GM18858 (cell line): ENCODE measurements around the gene NRCAM.
A peak's percentile ranks its signal among the peaks of the same experiment; 100 is the strongest.

Source experiments
- ATAC-seq: cut with Tn5 transposase; IDR thresholded peaks from one replicate; pipeline ENCODE4 v1.9.1; 2021; ENCODE audit not compliant: unreplicated experiment

NRCAM gene

GRCh38 chr7:108427766-108428165 is 28.5 kb downstream of the NRCAM start:
- no peak for ATAC-seq

DNA sequence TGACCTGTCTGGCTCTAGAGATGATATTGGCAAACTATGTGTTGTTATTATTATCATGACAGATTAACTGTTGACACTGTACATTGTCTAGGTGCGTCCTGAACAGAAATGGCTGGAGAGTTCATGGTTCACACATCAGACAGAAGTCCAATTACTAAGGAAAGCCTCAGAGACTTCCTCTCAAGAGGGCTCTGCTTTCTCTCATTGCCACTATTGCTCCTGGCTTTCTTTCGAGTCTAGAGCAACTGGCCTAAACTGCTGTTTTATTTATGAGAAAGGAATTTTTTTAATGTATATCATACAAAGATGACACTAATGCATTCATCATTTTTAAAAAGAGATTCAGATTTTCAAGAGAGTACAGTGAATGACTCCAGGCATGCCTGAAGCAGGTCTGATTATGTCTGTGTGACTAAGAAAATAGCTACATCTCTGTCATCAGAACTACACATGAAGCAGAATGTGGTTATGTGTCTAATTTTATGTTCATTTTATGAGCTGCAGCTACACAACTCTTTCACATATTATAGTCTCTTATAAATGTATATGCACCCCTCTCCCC is 30.4 kb downstream of the NRCAM start:
- ATAC-seq = no peak

- no peak for ATAC-seq
Measured at GRCh38 chr7:108424013-108424412, 32.2 kb downstream of the NRCAM start.

GRCh38 chr7:108423089-108423989 is 32.9 kb downstream of the NRCAM start:
- no peak for ATAC-seq

GRCh38 chr7:108421720-108422331 is 34.4 kb downstream of the NRCAM start:
- ATAC-seq = no peak

DNA sequence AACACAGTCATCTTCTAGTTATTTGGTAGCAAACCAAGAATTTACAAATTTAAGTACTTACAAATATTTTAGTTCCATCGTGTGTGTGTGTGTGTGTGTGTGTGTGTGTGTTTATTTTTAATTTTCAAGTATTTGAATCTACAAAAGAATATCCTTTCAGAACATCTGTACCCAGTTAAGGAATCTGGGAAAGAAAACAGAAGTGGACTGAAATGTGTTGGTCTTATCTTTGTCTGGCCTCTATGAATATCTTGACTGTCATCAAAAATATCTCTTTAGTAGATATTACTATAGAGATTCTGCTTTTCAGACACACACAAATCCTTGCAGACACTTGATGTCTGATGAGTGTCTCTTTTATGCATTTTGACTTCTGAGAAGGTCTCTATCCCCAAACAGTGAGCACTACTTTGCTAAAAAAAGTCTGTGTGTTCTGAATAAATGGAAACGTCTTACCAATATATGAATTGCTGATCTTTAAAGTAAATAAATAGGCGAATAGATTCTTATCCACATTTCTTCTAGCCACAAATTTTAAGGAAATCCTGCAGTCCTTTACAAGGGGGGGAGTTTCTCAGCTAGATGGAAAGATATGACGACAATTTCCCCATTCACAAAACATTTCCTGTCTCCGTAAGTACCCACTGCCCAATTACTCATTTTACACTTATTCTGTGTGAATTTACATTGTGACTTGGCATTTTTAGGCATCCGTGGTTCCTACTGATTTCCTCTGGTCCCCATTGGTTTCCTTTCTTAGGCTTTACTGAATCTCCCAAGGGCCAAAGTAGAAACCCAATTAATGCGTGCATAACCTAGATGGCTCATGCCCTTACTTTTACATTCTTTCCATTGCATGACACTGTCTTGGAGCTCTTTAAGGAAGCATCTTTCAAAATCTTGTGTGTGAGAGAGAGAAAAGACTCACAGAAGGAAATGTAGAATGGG is 36.0 kb downstream of the NRCAM start:
- no peak for ATAC-seq

GRCh38 chr7:108418946-108419345 is 37.3 kb downstream of the NRCAM start:
- no peak for ATAC-seq

DNA sequence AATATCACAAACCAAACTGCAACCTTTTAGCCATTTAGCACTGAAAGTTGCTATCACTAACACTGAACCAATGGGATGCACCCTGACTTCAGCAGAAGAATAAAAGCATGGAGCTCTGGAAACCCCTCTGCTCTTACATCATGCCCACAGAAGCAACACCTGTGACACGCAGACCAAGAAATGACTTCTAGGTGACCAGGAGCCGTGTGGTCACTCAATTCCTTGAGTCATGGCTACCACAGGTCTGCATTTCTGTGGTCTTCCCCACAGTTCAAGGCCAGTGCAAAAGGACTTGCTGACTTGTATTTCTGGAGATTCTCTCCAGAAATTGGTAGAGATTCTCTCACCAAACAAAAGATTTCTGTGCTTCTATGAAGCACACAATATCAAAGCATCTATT is 38.3 kb downstream of the NRCAM start:
- no peak for ATAC-seq

DNA sequence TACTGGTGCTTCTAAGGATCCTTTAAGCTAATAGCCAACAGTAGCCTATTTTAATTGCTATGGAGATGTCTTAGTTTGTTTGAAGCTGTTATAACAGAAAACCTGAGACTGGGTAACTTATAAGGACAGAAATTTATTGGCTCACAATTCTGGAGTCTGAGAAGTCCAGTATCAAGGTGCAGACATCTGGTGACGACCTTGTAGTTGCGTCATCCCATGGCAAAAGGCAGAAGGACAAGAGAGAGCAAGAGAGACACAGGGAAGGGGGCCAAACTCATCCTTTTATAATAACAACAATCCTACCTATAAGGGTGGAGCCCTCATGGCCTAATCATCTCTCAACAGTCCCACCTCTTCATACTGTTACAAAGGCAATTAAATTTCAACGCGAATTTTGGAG is 39.1 kb downstream of the NRCAM start:
- no peak for ATAC-seq

GRCh38 chr7:108415821-108416536 is 40.3 kb downstream of the NRCAM start:
- peak; percentile 92 for ATAC-seq

DNA sequence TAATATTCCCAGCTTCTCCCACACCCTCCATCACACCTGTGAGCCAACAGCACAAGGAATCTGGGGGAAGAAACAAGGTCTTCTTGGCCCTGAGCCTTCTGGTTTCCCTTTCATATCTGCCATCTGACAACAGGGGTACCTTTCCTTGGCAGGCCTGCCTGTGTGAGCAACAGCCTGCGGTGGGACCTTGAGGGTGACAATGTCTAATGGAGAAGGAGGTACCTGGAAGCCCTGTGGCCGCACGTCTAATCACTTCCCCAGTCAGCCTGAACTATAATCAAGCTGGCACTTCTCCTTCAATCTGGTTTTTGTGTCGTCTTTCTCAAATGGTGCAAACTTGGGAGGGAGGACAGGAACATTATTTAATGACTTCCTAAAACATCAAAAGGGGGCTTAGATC is 41.2 kb downstream of the NRCAM start:
- no peak for ATAC-seq

GRCh38 chr7:108413782-108414492 is 42.3 kb downstream of the NRCAM start:
- no peak for ATAC-seq

DNA sequence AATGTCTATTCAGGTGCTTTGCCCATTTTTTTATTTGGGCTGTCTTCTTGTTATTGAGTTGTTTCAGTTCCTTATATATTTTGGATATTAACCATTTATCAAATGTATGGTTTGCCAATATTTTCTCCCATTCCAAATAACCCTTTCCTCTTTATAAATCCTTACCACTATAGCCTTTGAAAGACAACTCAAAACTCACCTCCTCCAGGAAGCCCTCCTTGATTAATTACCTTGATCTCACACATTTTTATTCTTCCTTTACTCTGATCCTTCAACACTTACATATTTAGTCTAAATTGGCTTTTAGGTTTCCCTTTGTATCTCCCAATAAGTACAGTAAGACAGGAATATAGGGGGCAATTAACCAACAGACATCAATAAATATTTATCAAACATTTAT is 42.9 kb downstream of the NRCAM start:
- ATAC-seq = no peak

GRCh38 chr7:108409146-108409545 is 47.1 kb downstream of the NRCAM start:
- no peak for ATAC-seq

DNA sequence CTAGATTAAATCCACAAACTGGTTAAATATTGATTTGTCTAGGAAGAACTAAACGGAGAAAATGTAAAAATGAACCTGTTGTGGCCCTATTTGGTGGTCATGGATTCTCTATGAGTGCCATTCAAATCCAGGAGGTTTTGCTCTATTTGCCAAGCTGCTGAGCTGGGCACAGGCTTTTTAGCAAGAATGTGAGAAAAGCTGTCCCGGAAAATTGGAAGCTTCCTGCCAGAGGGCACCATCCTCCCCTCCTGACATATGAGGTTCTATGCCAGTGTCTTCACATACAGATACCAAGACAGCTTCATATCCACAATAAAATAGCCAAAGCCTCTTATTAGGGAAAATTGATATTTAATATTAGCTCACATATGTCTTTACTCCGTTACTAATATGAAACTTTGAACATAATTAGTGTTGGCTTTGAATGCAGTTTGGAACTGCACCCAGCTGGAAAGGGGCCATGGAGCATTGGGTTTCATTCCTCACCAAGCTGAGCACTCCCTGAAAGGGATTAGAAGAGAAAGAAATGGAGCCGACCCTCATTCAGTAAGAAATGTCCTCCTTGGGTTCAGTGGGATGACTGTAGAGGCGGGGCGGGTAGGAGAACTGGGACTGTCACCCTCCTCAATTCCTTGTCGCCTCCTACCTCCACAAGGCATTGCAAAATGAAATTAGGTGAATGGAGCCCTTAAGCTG is 47.8 kb downstream of the NRCAM start:
- no peak for ATAC-seq

GRCh38 chr7:108407676-108408075 is 48.6 kb downstream of the NRCAM start:
- ATAC-seq = no peak

- ATAC-seq = no peak
Measured at GRCh38 chr7:108406222-108406890, 49.9 kb downstream of the NRCAM start.

- ATAC-seq = no peak
Measured at GRCh38 chr7:108404509-108405420, 51.5 kb downstream of the NRCAM start.
